GM21825 (cell line): ENCODE data around the gene CAB39.

Source experiments
- ATAC-seq: cut with Tn5 transposase; IDR thresholded peaks from one replicate; pipeline ENCODE4 v1.9.1; 2021; ENCODE audit warnings: mild to moderate bottlenecking, moderate library complexity; ENCODE audit not compliant: unreplicated experiment

Gene CAB39

DNA sequence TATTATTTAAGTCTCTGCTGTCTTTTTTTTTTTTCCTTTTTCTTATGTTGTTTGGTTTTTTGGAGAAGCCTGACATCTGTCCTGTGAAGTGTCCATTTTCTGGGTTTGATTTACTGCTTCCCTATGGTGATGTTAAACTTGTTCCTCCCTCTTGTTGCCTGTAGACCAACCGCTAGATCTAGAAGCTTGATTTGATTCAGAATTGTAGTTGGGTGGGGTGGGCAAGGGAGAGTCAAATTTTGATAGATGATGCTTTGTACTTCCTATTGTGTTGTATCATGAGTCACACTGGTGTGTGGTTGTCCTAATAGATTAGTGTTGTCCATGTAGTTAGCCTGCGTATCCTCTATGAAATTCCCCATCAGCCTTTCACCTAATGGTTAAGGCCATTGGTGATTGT lies 35.4 kb downstream of the CAB39 start:
- no peak for ATAC-seq

GRCh38 chr2:230749111-230749510 lies 36.5 kb downstream of the CAB39 start:
- ATAC-seq: no peak

DNA sequence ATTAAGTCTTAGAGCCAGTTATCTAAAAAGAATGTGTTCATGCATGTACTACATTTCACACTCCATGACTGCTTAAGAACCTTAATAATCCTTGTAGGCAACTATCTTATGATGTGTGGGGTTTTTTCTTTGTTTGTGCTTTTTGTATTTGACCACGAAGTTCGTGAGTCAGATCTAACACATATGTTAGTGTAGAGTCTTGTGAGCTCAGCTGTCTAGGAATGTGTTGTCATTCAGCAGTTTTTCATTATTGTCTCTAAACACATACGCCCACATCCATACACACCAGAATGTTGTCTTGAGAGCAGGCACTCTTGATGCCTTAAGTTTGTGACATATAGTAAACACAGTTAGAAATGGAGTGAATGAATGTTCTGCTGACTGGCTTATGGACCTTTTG lies 38.4 kb downstream of the CAB39 start:
- no peak for ATAC-seq

DNA sequence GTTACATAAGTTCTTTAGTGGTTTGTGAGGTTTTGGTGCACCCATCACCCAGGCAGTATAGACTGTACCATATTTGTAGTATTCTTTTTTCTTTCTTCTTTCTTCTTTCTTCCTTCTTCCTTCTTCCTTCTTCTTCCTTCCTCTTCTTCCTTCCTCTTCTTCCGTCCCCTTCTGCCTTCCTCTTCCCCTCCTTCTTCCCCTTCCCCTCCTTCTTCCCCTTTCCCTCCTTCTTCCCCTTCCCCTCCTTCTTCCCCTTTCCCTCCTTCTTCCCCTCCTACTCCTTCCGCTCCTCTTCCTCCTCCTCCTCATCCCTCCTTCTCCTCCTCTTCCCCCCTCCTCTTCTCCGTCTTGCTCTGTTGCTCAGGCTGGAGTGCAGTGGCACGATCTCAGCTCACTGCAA lies 41.6 kb downstream of the CAB39 start:
- no peak for ATAC-seq

GRCh38 chr2:230757476-230757875 lies 44.8 kb downstream of the CAB39 start:
- ATAC-seq: no peak

- no peak for ATAC-seq
Measured at GRCh38 chr2:230758566-230759480, 46.2 kb downstream of the CAB39 start.

DNA sequence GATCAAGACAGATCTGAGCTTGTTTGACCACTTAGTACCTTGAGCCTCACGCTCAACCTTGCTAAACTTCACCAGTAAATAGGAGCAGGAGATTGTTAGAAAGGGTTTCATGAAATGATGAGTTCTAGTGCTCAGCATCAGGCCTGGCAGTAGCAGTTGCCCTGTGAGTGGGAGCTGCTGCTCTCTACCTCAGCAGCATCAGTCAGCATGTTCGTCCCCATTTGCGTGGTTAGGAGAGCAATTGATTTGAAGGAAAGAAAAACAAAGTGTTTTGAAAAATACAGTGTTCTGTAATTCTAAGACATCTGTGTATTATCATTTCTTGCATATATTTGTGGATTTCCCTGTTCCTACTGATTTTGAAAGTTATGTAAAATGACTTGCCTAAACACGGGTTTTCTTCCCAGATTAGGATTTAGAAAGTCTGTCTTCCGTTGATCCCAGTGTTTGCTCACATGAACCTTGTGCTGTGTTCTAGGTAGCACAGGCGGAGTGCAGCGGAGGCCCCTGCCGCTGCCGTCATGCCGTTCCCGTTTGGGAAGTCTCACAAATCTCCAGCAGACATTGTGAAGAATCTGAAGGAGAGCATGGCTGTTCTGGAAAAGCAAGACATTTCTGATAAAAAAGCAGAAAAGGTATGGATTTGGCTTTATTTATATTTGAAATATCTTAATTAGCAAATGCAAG lies 47.0 kb downstream of the CAB39 start:
- ATAC-seq: no peak

DNA sequence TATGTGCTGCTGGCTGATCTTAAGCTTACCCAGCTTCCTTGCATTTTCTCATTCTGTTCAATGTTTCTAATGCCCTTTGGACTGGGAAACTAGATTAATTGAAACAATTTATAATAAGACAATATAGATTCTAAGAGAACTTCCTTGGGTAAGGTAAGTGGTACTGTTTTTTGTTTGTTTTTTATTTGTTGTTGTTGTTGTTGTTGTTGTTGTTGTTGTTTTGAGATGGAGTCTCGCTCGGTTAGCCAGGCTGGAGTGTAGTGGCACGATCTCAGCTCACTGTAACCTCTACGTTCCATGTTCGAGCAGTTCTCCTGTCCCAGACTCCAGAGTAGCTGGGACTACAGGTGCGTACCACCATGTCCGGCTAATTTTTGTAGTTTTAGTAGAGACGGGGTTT lies 49.1 kb downstream of the CAB39 start:
- no peak for ATAC-seq

DNA sequence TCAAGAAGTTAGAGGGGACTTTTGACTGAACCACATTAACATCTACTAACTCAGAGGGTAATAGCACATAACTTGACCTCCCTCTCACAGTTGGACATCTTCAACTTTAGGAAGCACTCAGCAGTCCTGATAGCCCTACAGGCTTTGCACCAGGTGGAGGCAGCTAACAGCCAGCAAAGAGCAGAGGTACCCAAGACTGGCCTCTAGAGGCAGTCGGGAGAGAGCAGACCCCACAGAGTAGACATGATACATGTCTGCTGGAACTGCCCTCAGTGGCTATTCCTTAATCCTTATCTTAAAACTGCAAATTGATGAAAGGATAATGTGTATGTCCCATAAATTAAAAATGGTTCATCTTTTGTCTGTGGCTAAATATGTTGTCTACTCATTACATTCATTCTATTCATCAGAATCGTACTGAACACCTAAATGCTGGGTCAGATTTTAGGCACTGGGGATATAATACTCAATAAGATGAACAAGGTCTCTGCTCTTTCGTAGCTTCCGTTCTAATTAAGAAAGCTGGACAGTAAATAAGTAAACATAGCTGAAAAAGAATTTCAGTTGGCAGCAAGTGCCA lies 49.8 kb downstream of the CAB39 start:
- no peak for ATAC-seq

- no peak for ATAC-seq
Measured at GRCh38 chr2:230764346-230764745, 51.7 kb downstream of the CAB39 start.

DNA sequence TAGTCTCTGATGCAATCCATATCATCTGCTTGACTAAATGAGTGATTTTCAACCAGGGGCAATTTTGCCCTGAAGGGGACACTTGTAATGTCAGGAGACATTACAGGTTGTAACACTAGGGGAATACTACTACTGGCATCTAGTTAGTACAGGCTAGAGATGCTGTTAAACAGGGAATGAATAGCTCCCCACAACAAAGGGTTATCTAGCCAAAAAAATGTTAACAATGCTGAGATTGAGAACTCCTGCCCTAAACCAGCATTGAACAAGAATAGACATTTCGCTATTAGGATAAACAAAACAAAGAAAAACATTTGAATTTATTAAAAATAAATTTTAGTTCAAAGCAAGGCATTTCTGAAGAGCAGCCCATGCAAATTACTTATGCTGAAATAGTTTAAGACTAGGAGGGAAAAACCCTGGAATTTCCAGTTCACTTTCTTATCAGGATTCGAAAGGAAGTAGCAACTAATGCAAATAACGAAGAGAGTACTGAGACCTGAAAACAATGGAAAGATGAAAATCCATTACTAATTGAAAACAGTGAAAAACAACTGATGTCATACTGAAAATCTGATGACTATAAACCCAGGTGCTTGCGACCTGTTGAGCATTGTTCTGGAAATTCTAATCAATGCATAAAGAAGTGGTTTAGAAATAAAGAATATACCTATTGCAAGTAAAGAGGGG lies 53.1 kb downstream of the CAB39 start:
- ATAC-seq: no peak

DNA sequence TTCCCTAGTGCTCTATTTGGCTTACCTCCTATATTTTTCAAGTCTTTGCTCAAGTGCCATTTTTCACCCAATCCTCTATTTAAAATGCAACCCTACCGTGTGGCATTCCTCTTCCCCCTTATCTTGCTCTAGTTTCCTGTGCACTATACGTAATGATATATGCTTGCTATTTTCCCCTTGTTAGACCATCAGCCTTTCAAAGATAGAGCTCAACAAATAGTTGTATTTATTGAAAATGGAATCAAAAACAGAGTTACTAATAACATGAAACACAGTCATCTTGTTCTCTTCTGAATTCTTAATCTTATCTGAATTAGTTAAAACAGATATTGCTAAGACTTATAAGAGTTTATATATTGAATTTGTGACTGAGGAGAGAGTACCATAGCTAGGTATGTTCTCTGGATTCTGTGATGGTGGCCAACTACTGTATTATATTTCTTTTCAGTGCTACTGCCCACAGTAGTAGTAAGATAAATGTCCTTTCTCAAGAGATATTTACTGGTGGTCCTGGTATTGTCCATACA lies 55.3 kb downstream of the CAB39 start:
- no peak for ATAC-seq

DNA sequence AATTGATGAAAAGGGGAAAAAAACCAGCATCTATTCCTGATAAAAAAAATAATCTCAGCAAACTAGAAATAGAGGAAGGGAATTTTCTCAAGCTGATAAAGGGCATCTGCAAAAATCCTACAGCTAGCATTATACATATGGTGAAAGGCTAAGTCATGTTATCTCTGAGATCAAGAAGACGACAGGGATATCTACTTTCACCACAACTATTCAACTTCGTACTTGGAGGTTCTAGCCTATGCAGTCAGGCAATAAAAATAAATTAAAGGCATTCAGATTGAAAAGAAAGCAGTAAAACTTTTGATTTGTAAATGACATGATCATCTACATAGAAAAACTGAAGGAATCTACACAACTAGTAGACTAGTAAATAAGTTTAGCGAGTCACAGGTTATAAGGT lies 58.2 kb downstream of the CAB39 start:
- ATAC-seq: no peak

DNA sequence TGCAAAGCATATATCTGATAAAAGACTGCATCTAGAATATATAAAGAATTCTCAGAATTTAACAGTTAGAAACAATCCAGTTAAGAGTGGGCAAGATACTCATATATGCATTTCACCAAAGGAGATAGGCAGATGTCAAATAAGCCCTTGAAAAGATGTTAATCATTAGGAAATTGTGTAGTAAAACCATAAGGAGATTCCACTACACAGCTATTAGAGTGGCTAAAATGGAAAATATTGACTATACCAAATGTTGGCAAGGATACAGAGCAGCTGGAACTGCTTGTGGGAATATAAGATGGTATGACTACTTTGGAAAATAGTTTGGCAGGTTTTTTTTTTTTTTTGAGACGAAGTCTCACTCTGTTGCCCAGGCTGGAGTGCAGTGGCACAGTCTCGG lies 59.5 kb downstream of the CAB39 start:
- ATAC-seq: no peak

- ATAC-seq: no peak
Measured at GRCh38 chr2:230773039-230773773, 60.6 kb downstream of the CAB39 start.

- ATAC-seq: no peak
Measured at GRCh38 chr2:230774348-230774951, 61.8 kb downstream of the CAB39 start.

GRCh38 chr2:230775737-230776136 lies 63.1 kb downstream of the CAB39 start:
- ATAC-seq: no peak

GRCh38 chr2:230777721-230778120 lies 65.1 kb downstream of the CAB39 start:
- no peak for ATAC-seq

GRCh38 chr2:230778350-230779063 lies 65.9 kb downstream of the CAB39 start:
- no peak for ATAC-seq
